Upper lobe of left lung (tissue), 4 donors: ENCODE data around the gene PKDCC.

Experiments
- POLR2A ChIP-seq, 4 donors: fragments of 450-650 bp; IDR thresholded peaks; one replicate each; pipeline ENCODE4 v1.5.1; 2016 to 2017; ENCODE audit warnings: antibody characterized with exemption in 4 of 4, mild to moderate bottlenecking in 2 of 4
- POLR2AphosphoS5 ChIP-seq, 2 donors: sonication (generic); formaldehyde crosslinking; IDR thresholded peaks; one replicate each; pipeline ENCODE4 v1.5.1; 2017; ENCODE audit warnings: antibody characterized with exemption in 2 of 2
- TF ChIP-seq, protein P1 (sequence below), 6 experiments: fragments of 450-650 bp in 4 of 6; fragments of 200-600 bp in 2 of 6; sonication (generic) in 2 of 6; IDR thresholded peaks; one replicate each; pipeline ENCODE4 v1.5.1; 2016 to 2019; ENCODE audit warnings: antibody characterized with exemption in 6 of 6

DNA sequence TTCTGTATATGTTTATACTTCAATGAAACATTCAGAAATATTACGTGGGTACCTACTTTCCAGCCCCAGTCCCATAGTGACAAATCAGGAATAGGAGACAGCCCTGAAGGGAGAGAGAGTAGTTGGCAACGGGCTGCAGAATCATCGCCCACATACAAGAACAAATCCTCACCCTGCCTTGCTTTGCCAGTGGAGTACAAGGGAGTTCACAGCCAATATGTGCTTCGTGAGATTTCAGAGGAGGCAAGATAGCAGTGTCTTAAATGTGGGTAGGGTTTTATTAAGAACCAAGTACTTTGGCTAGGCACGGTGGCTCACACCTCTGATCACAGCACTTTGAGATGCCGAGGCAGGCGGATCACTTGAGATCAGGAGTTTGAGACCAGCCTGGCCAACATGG is 40.3 kb upstream of the PKDCC start:
- TF ChIP-seq POLR2AphosphoS5 (IDR thresholded peaks at IDR 0.05) (no peak), POLR2A (IDR thresholded peaks at IDR 0.05) (no peak)
- TF ChIP-seq, protein P1, sequence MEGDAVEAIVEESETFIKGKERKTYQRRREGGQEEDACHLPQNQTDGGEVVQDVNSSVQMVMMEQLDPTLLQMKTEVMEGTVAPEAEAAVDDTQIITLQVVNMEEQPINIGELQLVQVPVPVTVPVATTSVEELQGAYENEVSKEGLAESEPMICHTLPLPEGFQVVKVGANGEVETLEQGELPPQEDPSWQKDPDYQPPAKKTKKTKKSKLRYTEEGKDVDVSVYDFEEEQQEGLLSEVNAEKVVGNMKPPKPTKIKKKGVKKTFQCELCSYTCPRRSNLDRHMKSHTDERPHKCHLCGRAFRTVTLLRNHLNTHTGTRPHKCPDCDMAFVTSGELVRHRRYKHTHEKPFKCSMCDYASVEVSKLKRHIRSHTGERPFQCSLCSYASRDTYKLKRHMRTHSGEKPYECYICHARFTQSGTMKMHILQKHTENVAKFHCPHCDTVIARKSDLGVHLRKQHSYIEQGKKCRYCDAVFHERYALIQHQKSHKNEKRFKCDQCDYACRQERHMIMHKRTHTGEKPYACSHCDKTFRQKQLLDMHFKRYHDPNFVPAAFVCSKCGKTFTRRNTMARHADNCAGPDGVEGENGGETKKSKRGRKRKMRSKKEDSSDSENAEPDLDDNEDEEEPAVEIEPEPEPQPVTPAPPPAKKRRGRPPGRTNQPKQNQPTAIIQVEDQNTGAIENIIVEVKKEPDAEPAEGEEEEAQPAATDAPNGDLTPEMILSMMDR (IDR thresholded peaks at IDR 0.05): no peak
